Measurements from ENCODE around the gene SCARB1. TPM values are rescaled to one million over a fixed set of nuclear protein-coding genes. Genes with fewer than 3 reads are reported as not detected.

SCARB1 gene
- total RNA-seq, 1 experiment from 2014 or later = 68.3 TPM

- TF ChIP-seq ZBTB43 (CRISPR knock-in tag; IDR thresholded peaks at IDR 0.05) (no peak), ZNF219 (CRISPR knock-in tag; IDR thresholded peaks at IDR 0.05; ENCODE audit: borderline replicate concordance) (no peak), ZNF138 (CRISPR knock-in tag; conservative IDR thresholded peaks at IDR 0.05) (no peak), FOXP1 (CRISPR knock-in tag; IDR thresholded peaks at IDR 0.05; ENCODE audit: borderline replicate concordance) (peak; percentile 82), KAT7 (CRISPR knock-in tag; IDR thresholded peaks at IDR 0.05; ENCODE audit: borderline replicate concordance) (no peak), ZNF281 (CRISPR knock-in tag; IDR thresholded peaks at IDR 0.05) (peak; percentile 92), ZNF416 (CRISPR knock-in tag; IDR thresholded peaks at IDR 0.05) (no peak), ZNF121 (CRISPR knock-in tag; IDR thresholded peaks at IDR 0.05) (0 out of 2 replicates have a peak, but pooled peaks have one; percentile 60), AR (CRISPR knock-in tag; IDR thresholded peaks at IDR 0.05) (no peak), PRRX2 (CRISPR knock-in tag; IDR thresholded peaks at IDR 0.05) (no peak), USF1 (CRISPR knock-in tag; IDR thresholded peaks at IDR 0.05) (peak; percentile 94), ATF2 (CRISPR knock-in tag; IDR thresholded peaks at IDR 0.05; ENCODE audit: borderline replicate concordance, low read depth) (no peak), MLX (CRISPR knock-in tag; IDR thresholded peaks at IDR 0.05) (no peak), CREM (CRISPR knock-in tag; IDR thresholded peaks at IDR 0.05) (no peak), NFATC4 (CRISPR knock-in tag; IDR thresholded peaks at IDR 0.05) (no peak), ZNF423 (CRISPR knock-in tag; IDR thresholded peaks at IDR 0.05) (no peak), ZMAT4 (CRISPR knock-in tag; IDR thresholded peaks at IDR 0.05) (no peak), PRDM15 (CRISPR knock-in tag; IDR thresholded peaks at IDR 0.05) (no peak), ZNF232 (CRISPR knock-in tag; IDR thresholded peaks at IDR 0.05) (0 out of 2 replicates have a peak, but pooled peaks have one; percentile 44), MAX (CRISPR knock-in tag; IDR thresholded peaks at IDR 0.05) (peak; percentile 63), NR2C2 (CRISPR knock-in tag; IDR thresholded peaks at IDR 0.05) (no peak), NR3C1 (CRISPR knock-in tag; conservative IDR thresholded peaks at IDR 0.05; ENCODE audit: low read depth) (no peak)
Measured at GRCh38 chr12:124745891-124746570, 117.6 kb downstream of the SCARB1 start (continued).

Data from WTC11 (cell line).